ENCODE measurements around the gene SPTA1. TPM values are rescaled to one million over a fixed set of nuclear protein-coding genes. Genes with fewer than 3 reads are reported as not detected.

The SPTA1 gene
- total RNA-seq, 1 experiment from 2014 or later: 0.30 TPM

GRCh38 chr1:158572226-158572625 is 114.3 kb downstream of the SPTA1 start:
- DNase-seq (ENCODE audit: low read depth): no peak

DNA sequence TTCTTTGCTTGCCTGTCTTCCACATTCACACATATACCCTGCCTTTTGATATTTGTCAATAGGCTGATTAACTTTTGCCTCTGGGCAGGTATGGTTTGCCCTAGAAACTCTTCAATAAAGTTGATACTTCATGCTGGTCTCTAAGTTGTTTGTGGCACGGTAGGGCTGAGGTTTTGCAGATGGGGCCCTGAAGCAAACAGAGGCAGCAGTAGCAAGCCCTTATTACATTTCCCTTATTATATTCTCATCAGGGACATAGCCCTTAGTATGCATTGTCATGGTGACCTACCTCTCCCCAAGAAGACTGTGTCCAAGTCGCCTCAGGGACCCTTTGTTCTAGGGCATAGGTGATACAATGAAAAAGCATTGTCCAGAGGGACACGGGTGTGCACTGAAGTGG is 116.0 kb downstream of the SPTA1 start, which contains the start of gene OR6P1:
OR6P1 (minus strand) TSS at position 101 of the 400 bp plus-strand sequence. CDS start 6,976 bp downstream, outside the sequence.
- no peak for DNase-seq (ENCODE audit: low read depth)

DNA sequence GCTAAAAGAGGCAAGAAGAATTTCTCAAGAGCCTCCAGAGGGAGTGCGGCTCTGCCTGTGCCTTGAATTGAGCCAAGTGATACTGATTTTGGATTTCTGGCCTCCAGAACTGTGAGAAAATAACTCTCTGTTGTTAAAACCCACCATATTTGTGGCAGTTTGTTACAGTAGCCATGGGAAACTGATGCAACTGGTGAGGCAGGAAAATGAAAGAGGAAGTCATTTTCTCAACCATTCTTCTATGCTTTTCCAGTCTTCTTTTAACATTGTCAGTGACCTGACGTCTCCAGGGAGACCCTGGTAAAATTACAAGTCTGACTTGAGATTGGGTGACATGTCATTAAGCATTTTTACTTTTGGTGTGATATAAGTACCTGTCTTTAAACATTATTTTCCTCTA is 121.9 kb downstream of the SPTA1 start:
- no peak for DNase-seq (ENCODE audit: low read depth)

GRCh38 chr1:158563853-158564252 is 122.7 kb downstream of the SPTA1 start:
- DNase-seq (ENCODE audit: low read depth): no peak

Other genes with a start within 250 kb of the SPTA1 start
- gene OR10K1, start 224.9 kb downstream of the SPTA1 start, total RNA-seq (2014; rRNA removed; shearing (Covaris generic)): not detected in 2 replicates
- not detected in 2 replicates for gene OR10R2, start 214.5 kb downstream of the SPTA1 start, total RNA-seq (2014; rRNA removed; shearing (Covaris generic))
- gene OR6Y1, start 132.3 kb downstream of the SPTA1 start, total RNA-seq (2014; rRNA removed; shearing (Covaris generic)): not detected in 2 replicates
- gene OR6P1, start 116.1 kb downstream of the SPTA1 start, total RNA-seq (2014; rRNA removed; shearing (Covaris generic)): not detected in 2 replicates
- not detected in 2 replicates for gene OR10X1, start 106.8 kb downstream of the SPTA1 start, total RNA-seq (2014; rRNA removed; shearing (Covaris generic))
- not detected in 2 replicates for gene OR10Z1, start 81.4 kb downstream of the SPTA1 start, total RNA-seq (2014; rRNA removed; shearing (Covaris generic))
- gene OR6K2, start 13.9 kb upstream of the SPTA1 start, total RNA-seq (2014; rRNA removed; shearing (Covaris generic)): not detected in 2 replicates
- gene OR6K3, start 34.0 kb upstream of the SPTA1 start, total RNA-seq (2014; rRNA removed; shearing (Covaris generic)): not detected in 2 replicates
- gene OR6K6, start 68.0 kb upstream of the SPTA1 start, total RNA-seq (2014; rRNA removed; shearing (Covaris generic)): not detected in 2 replicates
- gene OR6N1, start 85.5 kb upstream of the SPTA1 start, total RNA-seq (2014; rRNA removed; shearing (Covaris generic)): not detected in 2 replicates
- gene OR6N2, start 94.5 kb upstream of the SPTA1 start, total RNA-seq (2014; rRNA removed; shearing (Covaris generic)): not detected in 2 replicates
- not detected in 2 replicates for gene MNDA, start 144.6 kb upstream of the SPTA1 start, total RNA-seq (2014; rRNA removed; shearing (Covaris generic))
- not detected in 2 replicates for gene PYHIN1, start 244.8 kb upstream of the SPTA1 start, total RNA-seq (2014; rRNA removed; shearing (Covaris generic))